GM18499 (cell line): ENCODE data around the gene LMBRD1.
"Not testable (repeated sequence)": the region's sequence is repeated elsewhere in the genome, so short reads cannot be mapped to it uniquely, and the experiment has no call there.

Source experiments
- ATAC-seq: cut with Tn5 transposase; IDR thresholded peaks from one replicate; pipeline ENCODE4 v1.9.1; 2021; ENCODE audit warnings: moderate number of reproducible peaks; ENCODE audit not compliant: insufficient read depth, unreplicated experiment

LMBRD1 gene

GRCh38 chr6:69758214-69758613, 38.6 kb downstream of the LMBRD1 start:
- ATAC-seq: no peak

- no peak for ATAC-seq
Observed at GRCh38 chr6:69756907-69757306, 39.9 kb downstream of the LMBRD1 start.

- ATAC-seq: no peak
Observed at GRCh38 chr6:69756366-69756765, 40.4 kb downstream of the LMBRD1 start.

GRCh38 chr6:69735027-69735426, 61.8 kb downstream of the LMBRD1 start:
- ATAC-seq: no peak

GRCh38 chr6:69732640-69733039, 64.2 kb downstream of the LMBRD1 start:
- peak; percentile 73 for ATAC-seq

- ATAC-seq: no peak
Observed at GRCh38 chr6:69732045-69732444, 64.8 kb downstream of the LMBRD1 start.

- no peak for ATAC-seq
Observed at GRCh38 chr6:69729870-69730449, 66.8 kb downstream of the LMBRD1 start.

- ATAC-seq: no peak
Observed at GRCh38 chr6:69722683-69723082, 74.1 kb downstream of the LMBRD1 start.

GRCh38 chr6:69719602-69720193, 77.1 kb downstream of the LMBRD1 start:
- ATAC-seq: no peak

- ATAC-seq: no peak
Observed at GRCh38 chr6:69706724-69707123, 90.1 kb downstream of the LMBRD1 start.

GRCh38 chr6:69705954-69706353, 90.9 kb downstream of the LMBRD1 start:
- no peak for ATAC-seq

- ATAC-seq: no peak
Observed at GRCh38 chr6:69704916-69705315, 91.9 kb downstream of the LMBRD1 start.

- ATAC-seq: no peak
Observed at GRCh38 chr6:69699655-69700054, 97.2 kb downstream of the LMBRD1 start.

GRCh38 chr6:69696273-69696672, 100.5 kb downstream of the LMBRD1 start:
- peak; percentile 82 for ATAC-seq

GRCh38 chr6:69693762-69694161, 103.0 kb downstream of the LMBRD1 start:
- ATAC-seq: no peak

GRCh38 chr6:69690986-69691385, 105.8 kb downstream of the LMBRD1 start:
- ATAC-seq: no peak

GRCh38 chr6:69680302-69680701, 116.5 kb downstream of the LMBRD1 start:
- ATAC-seq: no peak

GRCh38 chr6:69673298-69673697, 123.5 kb downstream of the LMBRD1 start:
- no peak for ATAC-seq

- no peak for ATAC-seq
Observed at GRCh38 chr6:69668916-69669315, 127.9 kb downstream of the LMBRD1 start.

GRCh38 chr6:69666779-69667178, 130.0 kb downstream of the LMBRD1 start:
- ATAC-seq: not testable (repeated sequence)

- no peak for ATAC-seq
Observed at GRCh38 chr6:69665437-69665836, 131.4 kb downstream of the LMBRD1 start.

GRCh38 chr6:69664551-69664950, 132.3 kb downstream of the LMBRD1 start:
- ATAC-seq: no peak
